GM19397 (cell line): ENCODE measurements around the gene CCRL2.
"Not testable (repeated sequence)": the region's sequence is repeated elsewhere in the genome, so short reads cannot be mapped to it uniquely, and the experiment has no call there.

Experiments used
- ATAC-seq: cut with Tn5 transposase; IDR thresholded peaks from one replicate; pipeline ENCODE4 v1.9.1; 2021; ENCODE audit warnings: mild to moderate bottlenecking, moderate library complexity; ENCODE audit not compliant: unreplicated experiment

Gene CCRL2

GRCh38 chr3:46427404-46427803 is 20.3 kb downstream of the CCRL2 start:
- ATAC-seq, result not testable (repeated sequence)

- ATAC-seq, result no peak
Measured at GRCh38 chr3:46427916-46428833, 21.1 kb downstream of the CCRL2 start.

- ATAC-seq, result no peak
Measured at GRCh38 chr3:46429250-46429649, 22.2 kb downstream of the CCRL2 start.

- ATAC-seq, result no peak
Measured at GRCh38 chr3:46429671-46430070, 22.6 kb downstream of the CCRL2 start.

- not testable (repeated sequence) for ATAC-seq
Measured at GRCh38 chr3:46430879-46431278, 23.8 kb downstream of the CCRL2 start.

- ATAC-seq, result not testable (repeated sequence)
Measured at GRCh38 chr3:46431905-46432304, 24.8 kb downstream of the CCRL2 start.

GRCh38 chr3:46433118-46433517 is 26.1 kb downstream of the CCRL2 start:
- ATAC-seq, result not testable (repeated sequence)

- no peak for ATAC-seq
Measured at GRCh38 chr3:46433841-46434240, 26.8 kb downstream of the CCRL2 start.

- no peak for ATAC-seq
Measured at GRCh38 chr3:46435081-46435726, 28.1 kb downstream of the CCRL2 start.

- ATAC-seq, result no peak
Measured at GRCh38 chr3:46438831-46439230, 31.8 kb downstream of the CCRL2 start.

GRCh38 chr3:46440531-46441294 is 33.7 kb downstream of the CCRL2 start:
- no peak for ATAC-seq

- ATAC-seq, result no peak
Measured at GRCh38 chr3:46442576-46443530, 35.8 kb downstream of the CCRL2 start.

GRCh38 chr3:46447228-46447985 is 40.3 kb downstream of the CCRL2 start:
- no peak for ATAC-seq

GRCh38 chr3:46448721-46449120 is 41.7 kb downstream of the CCRL2 start:
- no peak for ATAC-seq

GRCh38 chr3:46449755-46450552 is 42.9 kb downstream of the CCRL2 start:
- ATAC-seq, result no peak

- no peak for ATAC-seq
Measured at GRCh38 chr3:46453526-46454208, 46.6 kb downstream of the CCRL2 start.

- no peak for ATAC-seq
Measured at GRCh38 chr3:46454209-46454595, 47.1 kb downstream of the CCRL2 start.

GRCh38 chr3:46454606-46455005 is 47.5 kb downstream of the CCRL2 start:
- no peak for ATAC-seq
